ENCODE measurements around the gene DGKD.

- TF ChIP-seq CTCF (IDR thresholded peaks at IDR 0.05 in 8 of 11, conservative IDR thresholded peaks at IDR 0.05 in 3 of 11), result no peak
- TF ChIP-seq POLR2A (IDR thresholded peaks at IDR 0.05), result no peak
Measured at GRCh38 chr2:233408366-233409285, 54.3 kb downstream of the DGKD start.

All from spleen (tissue), 7 donors.